Liver (tissue), 9 donors: ENCODE results near the gene ITIH1. TPM values are rescaled to one million over a fixed set of nuclear protein-coding genes. Genes with fewer than 3 reads are reported as not detected.

Experiments
- DNase-seq: peaks from one replicate; pipeline ENCODE4 v3.0.0-alpha.2; 2017; ENCODE audit warnings: low spot score
- H3K27ac ChIP-seq, 2 donors: one replicate each; pipeline ENCODE4 v1.7.0; 2013; ENCODE audit warnings: inconsistent platforms in 2 of 2, low read length in 2 of 2, control low read depth in 1 of 2, low read depth in 1 of 2, mild to moderate bottlenecking in 1 of 2
- H3K27me3 ChIP-seq, 4 donors: one replicate each; pipeline versions ENCODE4 v1.6.1 to v1.7.0; 2013; ENCODE audit warnings: low read length in 3 of 4, inconsistent platforms in 1 of 4, mild to moderate bottlenecking in 1 of 4, moderate library complexity in 1 of 4; ENCODE audit not compliant: control insufficient read depth in 4 of 4, insufficient read depth in 4 of 4
- H3K36me3 ChIP-seq, 4 donors: one replicate each; pipeline versions ENCODE4 v1.6.1 to v1.7.0; 2013; ENCODE audit warnings: low read length in 3 of 4, mild to moderate bottlenecking in 3 of 4, low read depth in 1 of 4, moderate library complexity in 1 of 4; ENCODE audit not compliant: control insufficient read depth in 4 of 4, insufficient read depth in 3 of 4
- H3K4me1 ChIP-seq, 4 donors: one replicate each; pipeline versions ENCODE4 v1.6.1 to v1.7.0; 2013; ENCODE audit warnings: low read length in 3 of 4, mild to moderate bottlenecking in 3 of 4, moderate library complexity in 1 of 4; ENCODE audit not compliant: control insufficient read depth in 4 of 4, insufficient read depth in 4 of 4
- H3K4me3 ChIP-seq, 3 donors: one replicate each; pipeline versions ENCODE4 v1.6.1 to v1.7.0; 2013; ENCODE audit warnings: low read length in 3 of 3, control low read depth in 1 of 3, low read depth in 1 of 3, mild to moderate bottlenecking in 1 of 3
- H3K9ac ChIP-seq, 2 donors: one replicate each; pipeline ENCODE4 v1.7.0; 2013; ENCODE audit warnings: low read length in 2 of 2, mild to moderate bottlenecking in 2 of 2, moderate library complexity in 2 of 2, control low read depth in 1 of 2, low read depth in 1 of 2
- H3K9me3 ChIP-seq, 4 donors: one replicate each; pipeline versions ENCODE4 v1.6.1 to v1.7.0; 2013; ENCODE audit warnings: low read length in 3 of 4; ENCODE audit not compliant: control insufficient read depth in 4 of 4
- ATF3 ChIP-seq: IDR thresholded peaks from 2 replicates; pipeline ENCODE4 v1.6.1; 2016; ENCODE audit warnings: antibody characterized with exemption
- CTCF ChIP-seq: fragments of 150-350 bp; IDR thresholded peaks from 2 replicates; pipeline ENCODE4 v1.5.1; 2017; ENCODE audit warnings: improper control_type of control experiment, low read depth, low read length; ENCODE audit not compliant: missing input control
- EGR1 ChIP-seq, 2 donors: IDR thresholded peaks; 2 replicates each; pipeline ENCODE4 v1.6.1; 2016 to 2018; ENCODE audit warnings: antibody characterized with exemption in 2 of 2, low read depth in 2 of 2
- FOXA1 ChIP-seq: IDR thresholded peaks from 2 replicates; pipeline ENCODE4 v1.6.1; 2016; ENCODE audit warnings: antibody characterized with exemption
- FOXA2 ChIP-seq: IDR thresholded peaks from 2 replicates; pipeline ENCODE4 v1.6.1; 2016; ENCODE audit warnings: antibody characterized with exemption
- GABPA ChIP-seq, 2 donors: IDR thresholded peaks in 1 of 2; conservative IDR thresholded peaks in 1 of 2; 2 replicates each; pipeline ENCODE4 v1.6.1; 2016; ENCODE audit warnings: antibody characterized with exemption in 2 of 2, mild to moderate bottlenecking in 1 of 2, moderate library complexity in 1 of 2
- HNF4A ChIP-seq, 2 donors: conservative IDR thresholded peaks; 2 replicates each; pipeline ENCODE4 v1.6.1; 2016; ENCODE audit warnings: antibody characterized with exemption in 2 of 2, mild to moderate bottlenecking in 2 of 2
- HNF4G ChIP-seq: IDR thresholded peaks from 2 replicates; pipeline ENCODE4 v1.6.1; 2016; ENCODE audit warnings: antibody characterized with exemption
- JUND ChIP-seq, 2 donors: IDR thresholded peaks; 2 replicates each; pipeline ENCODE4 v1.6.1; 2016; ENCODE audit warnings: antibody characterized with exemption in 2 of 2
- MAX ChIP-seq: IDR thresholded peaks from 2 replicates; pipeline ENCODE4 v1.6.1; 2016; ENCODE audit warnings: antibody characterized with exemption
- NR2F2 ChIP-seq: IDR thresholded peaks from 2 replicates; pipeline ENCODE4 v1.6.1; 2016; ENCODE audit warnings: antibody characterized with exemption
- RAD21 ChIP-seq, 2 donors: IDR thresholded peaks; 2 replicates each; pipeline ENCODE4 v1.6.1; 2016; ENCODE audit warnings: antibody characterized with exemption in 2 of 2, mild to moderate bottlenecking in 2 of 2
- REST ChIP-seq: IDR thresholded peaks from 2 replicates; pipeline ENCODE4 v1.6.1; 2016; ENCODE audit warnings: antibody characterized with exemption, mild to moderate bottlenecking
- RXRA ChIP-seq, 2 donors: IDR thresholded peaks; 2 replicates each; pipeline ENCODE4 v1.6.1; 2017 to 2018; ENCODE audit warnings: antibody characterized with exemption in 2 of 2, mild to moderate bottlenecking in 1 of 2
- SP1 ChIP-seq: IDR thresholded peaks from 2 replicates; pipeline ENCODE4 v1.6.1; 2018; ENCODE audit warnings: antibody characterized with exemption, mild to moderate bottlenecking
- TAF1 ChIP-seq: conservative IDR thresholded peaks from 2 replicates; pipeline ENCODE4 v1.6.1; 2016; ENCODE audit warnings: antibody characterized with exemption, mild to moderate bottlenecking
- YY1 ChIP-seq: IDR thresholded peaks from 2 replicates; pipeline ENCODE4 v1.6.1; 2016; ENCODE audit warnings: antibody characterized with exemption, mild to moderate bottlenecking
- ZBTB33 ChIP-seq: IDR thresholded peaks from 2 replicates; pipeline ENCODE4 v1.6.1; 2016; ENCODE audit warnings: antibody characterized with exemption
- WGBS: extraction: QIAGEN DNeasy Blood & Tissue Kit; methylation state at CpG from one replicate; pipeline ENCODE4 v1.1.7; 2013; 5-methylcytosine and 5-hydroxymethylcytosine counted together
- polyA plus RNA-seq, 2 donors: library from polyadenylated mRNA; stranded (reverse) in 1 of 2; unstranded in 1 of 2; fragments of 200-250 nt in 1 of 2; fragments of >200 nt in 1 of 2; fragmentation: Nextera tagmentation in 1 of 2; extraction: Ambion mirVana in 1 of 2; gene quantifications; one replicate each; pipeline versions ENCODE4 v1.2.1 to v1.2.3, GENCODE V29; 2013 to 2015
- total RNA-seq, 2 donors: library from RNA; depleted of rRNA; stranded (reverse); fragments of >200 nt; gene quantifications; one replicate each; pipeline ENCODE4 v1.2.3, GENCODE V29; 2014
- donor health status: healthy.
- donor health status: healthy.
- donor health status: healthy.
- donor health status: healthy.
- donor health status: healthy.

The ITIH1 gene
- total and polyA plus RNA-seq, 4 donors: 1,022 to 1,400 (median 1,242) TPM

GRCh38 chr3:52789746-52790040, 12.3 kb downstream of the ITIH1 start:
- Histone ChIP-seq H3K36me3 (peaks cover 4 to 42% (median 30%) of the 10 kb centered on the region in 4 donors), H3K27ac (peak overlapping the region; percentile 8 to 26), H3K9ac (no peak overlapping the region), H3K4me3 (no peak overlapping the region), H3K4me1 (peaks cover 20 to 93% (median 75%) of the 10 kb centered on the region in 4 donors), H3K27me3 (no peaks in the 10 kb centered on the region), H3K9me3 (no peaks in the 10 kb centered on the region)
- TF ChIP-seq MAX (no peak), FOXA1 (no peak), HNF4G (no peak), REST (no peak), JUND (IDR thresholded peaks at IDR 0.05) (no peak), FOXA2 (no peak), RAD21 (IDR thresholded peaks at IDR 0.05) (no peak), CTCF (no peak), TAF1 (no peak), ZBTB33 (no peak), SP1 (no peak), ATF3 (no peak), NR2F2 (no peak), YY1 (no peak), HNF4A (conservative IDR thresholded peaks at IDR 0.05) (no peak), RXRA (IDR thresholded peaks at IDR 0.05) (no peak), EGR1 (IDR thresholded peaks at IDR 0.05; ENCODE audit: low read depth in 2 of 2) (no peak), GABPA (IDR thresholded peaks at IDR 0.05 in 1 of 2, conservative IDR thresholded peaks at IDR 0.05 in 1 of 2) (no peak)
- 73% methylated on average over 6 of the region's 6 CpGs for WGBS
- DNase-seq: no peak
